BLaER1 treated with 17β-estradiol and CSF1 and Interleukin-3, amounts not matched to agents 10 nM and 100 nM (cell line): ENCODE data around the gene TXNL4B.

Experiments used
- H3K27ac ChIP-seq, 11 experiments: shearing (Covaris generic); formaldehyde crosslinking; 2 replicates each; pipeline ENCODE4 v1.8.1; 2022
- H3K27me3 ChIP-seq, 11 experiments: shearing (Covaris generic); formaldehyde crosslinking; 2 replicates each; pipeline ENCODE4 v1.8.1; 2022
- H3K36me3 ChIP-seq, 11 experiments: shearing (Covaris generic); formaldehyde crosslinking; 2 replicates each; pipeline ENCODE4 v1.8.1; 2022
- H3K4me1 ChIP-seq, 10 experiments: shearing (Covaris generic); formaldehyde crosslinking; 2 replicates each; pipeline ENCODE4 v1.8.1; 2022
- H3K4me2 ChIP-seq, 11 experiments: shearing (Covaris generic); formaldehyde crosslinking; 2 replicates each; pipeline ENCODE4 v1.8.1; 2022
- H3K4me3 ChIP-seq, 10 experiments: shearing (Covaris generic); formaldehyde crosslinking; 2 replicates each; pipeline ENCODE4 v1.8.1; 2022
- H3K9ac ChIP-seq, 11 experiments: shearing (Covaris generic); formaldehyde crosslinking; 2 replicates each; pipeline ENCODE4 v1.8.1; 2022
- H3K9me3 ChIP-seq, 11 experiments: shearing (Covaris generic); formaldehyde crosslinking; replicated peaks in 1 of 11; 2 replicates each; pipeline ENCODE4 v1.8.1; 2022
- H4K20me1 ChIP-seq, 11 experiments: shearing (Covaris generic); formaldehyde crosslinking; 2 replicates each; pipeline ENCODE4 v1.8.1; 2022
- Cebpa-rat ChIP-seq, 11 experiments: shearing (Covaris generic); IDR thresholded peaks; 2 replicates each; pipeline ENCODE4 v1.8.1; 2022

Gene TXNL4B

GRCh38 chr16:72122308-72122707 lies 28.9 kb upstream of the TXNL4B start:
- Histone ChIP-seq H3K9ac (no peak overlapping the region), H3K36me3 (peaks cover 0 to 36% (median 0%) of the 10 kb centered on the region in 11 experiments; a peak in 4 of 22 replicates)
- TF ChIP-seq Cebpa-rat (IDR thresholded peaks at IDR 0.05) = no peak

GRCh38 chr16:72120026-72120425 lies 26.6 kb upstream of the TXNL4B start:
- H3K9ac ChIP-seq = no peak overlapping the region
- TF ChIP-seq Cebpa-rat (IDR thresholded peaks at IDR 0.05) = no peak

More at GRCh38 chr16:72122308-72122707, 28.9 kb upstream of the TXNL4B start:
- Histone ChIP-seq H3K9me3 (no peaks in the 10 kb centered on the region), H3K4me1 (peaks cover 14 to 59% (median 27%) of the 10 kb centered on the region in 10 experiments), H3K4me2 (peak overlapping the region in 1 of 11 experiments; percentile 80; a peak in 1 of 22 replicates), H3K27me3 (no peaks in the 10 kb centered on the region), H3K27ac (no peak overlapping the region), H4K20me1 (no peaks in the 10 kb centered on the region), H3K4me3 (no peak overlapping the region)

GRCh38 chr16:72113616-72113945 lies 20.2 kb upstream of the TXNL4B start:
- Histone ChIP-seq H3K27ac (no peak overlapping the region), H3K4me2 (no peak overlapping the region), H3K36me3 (peaks cover 52 to 70% (median 60%) of the 10 kb centered on the region in 11 experiments), H3K27me3 (no peaks in the 10 kb centered on the region), H3K9me3 (peaks cover 0 to 21% (median 8%) of the 10 kb centered on the region in 11 experiments; a peak in 12 of 22 replicates), H3K4me3 (no peak overlapping the region), H4K20me1 (peaks cover 0 to 24% (median 0%) of the 10 kb centered on the region in 11 experiments; a peak in 9 of 22 replicates), H3K9ac (no peak overlapping the region), H3K4me1 (no peaks in the 10 kb centered on the region)
- TF ChIP-seq Cebpa-rat (IDR thresholded peaks at IDR 0.05) = no peak

More at GRCh38 chr16:72120026-72120425, 26.6 kb upstream of the TXNL4B start:
- H3K4me2 ChIP-seq = no peak overlapping the region
- peaks cover 0 to 41% (median 0%) of the 10 kb centered on the region in 11 experiments; a peak in 4 of 22 replicates for H3K36me3 ChIP-seq
- no peaks in the 10 kb centered on the region for H4K20me1 ChIP-seq
- no peaks in the 10 kb centered on the region for H3K27me3 ChIP-seq
- no peak overlapping the region for H3K27ac ChIP-seq
- H3K9me3 ChIP-seq = peaks cover 0 to 10% (median 4%) of the 10 kb centered on the region in 11 experiments; a peak in 8 of 22 replicates
- H3K4me1 ChIP-seq = peaks cover 5 to 36% (median 9%) of the 10 kb centered on the region in 10 experiments; a peak in 19 of 20 replicates
- H3K4me3 ChIP-seq = no peak overlapping the region

GRCh38 chr16:72112906-72113615 lies 19.6 kb upstream of the TXNL4B start:
- no peak overlapping the region for H3K4me3 ChIP-seq
- peaks cover 57 to 75% (median 66%) of the 10 kb centered on the region in 11 experiments for H3K36me3 ChIP-seq
- TF ChIP-seq Cebpa-rat (IDR thresholded peaks at IDR 0.05) = no peak

GRCh38 chr16:72112452-72112792 lies 19.0 kb upstream of the TXNL4B start:
- H3K4me2 ChIP-seq = no peak overlapping the region
- TF ChIP-seq Cebpa-rat (IDR thresholded peaks at IDR 0.05) = no peak
- H3K4me3 ChIP-seq = no peak overlapping the region
- H3K9ac ChIP-seq = no peak overlapping the region
- H3K4me1 ChIP-seq = no peaks in the 10 kb centered on the region
- H3K9me3 ChIP-seq = peaks cover 0 to 21% (median 8%) of the 10 kb centered on the region in 11 experiments; a peak in 12 of 22 replicates
- no peak overlapping the region for H3K27ac ChIP-seq
- H3K36me3 ChIP-seq = peaks cover 64 to 82% (median 72%) of the 10 kb centered on the region in 11 experiments
- H4K20me1 ChIP-seq = peaks cover 0 to 26% (median 0%) of the 10 kb centered on the region in 11 experiments; a peak in 9 of 22 replicates
- no peaks in the 10 kb centered on the region for H3K27me3 ChIP-seq

More at GRCh38 chr16:72112906-72113615, 19.6 kb upstream of the TXNL4B start:
- H3K9me3 ChIP-seq = peaks cover 0 to 21% (median 8%) of the 10 kb centered on the region in 11 experiments; a peak in 12 of 22 replicates
- no peaks in the 10 kb centered on the region for H3K27me3 ChIP-seq
- H3K27ac ChIP-seq = no peak overlapping the region
- no peaks in the 10 kb centered on the region for H3K4me1 ChIP-seq
- H3K4me2 ChIP-seq = no peak overlapping the region
- peaks cover 0 to 26% (median 0%) of the 10 kb centered on the region in 11 experiments; a peak in 9 of 22 replicates for H4K20me1 ChIP-seq
- H3K9ac ChIP-seq = no peak overlapping the region

- Histone ChIP-seq H3K9ac (no peak overlapping the region), H3K9me3 (peaks cover 0 to 21% (median 8%) of the 10 kb centered on the region in 11 experiments; a peak in 12 of 22 replicates), H3K4me1 (no peaks in the 10 kb centered on the region), H3K27ac (no peak overlapping the region), H3K4me3 (no peak overlapping the region), H4K20me1 (peaks cover 0 to 26% (median 0%) of the 10 kb centered on the region in 11 experiments; a peak in 9 of 22 replicates), H3K27me3 (no peaks in the 10 kb centered on the region), H3K36me3 (peaks cover 70 to 87% (median 78%) of the 10 kb centered on the region in 11 experiments), H3K4me2 (no peak overlapping the region)
- TF ChIP-seq Cebpa-rat (IDR thresholded peaks at IDR 0.05) = no peak
These were observed 18.4 kb upstream of the TXNL4B start for GRCh38 chr16:72111657-72112451.

- H4K20me1 ChIP-seq = peaks cover 0 to 26% (median 0%) of the 10 kb centered on the region in 11 experiments; a peak in 9 of 22 replicates
- H3K9me3 ChIP-seq = peaks cover 0 to 20% (median 8%) of the 10 kb centered on the region in 11 experiments; a peak in 12 of 22 replicates
- no peak overlapping the region for H3K9ac ChIP-seq
- TF ChIP-seq Cebpa-rat (IDR thresholded peaks at IDR 0.05) = no peak
- H3K4me3 ChIP-seq = no peak overlapping the region
- peaks cover 79 to 96% (median 87%) of the 10 kb centered on the region in 11 experiments for H3K36me3 ChIP-seq
- no peaks in the 10 kb centered on the region for H3K27me3 ChIP-seq
- no peak overlapping the region for H3K4me2 ChIP-seq
- H3K4me1 ChIP-seq = no peaks in the 10 kb centered on the region
- no peak overlapping the region for H3K27ac ChIP-seq
These were observed 17.5 kb upstream of the TXNL4B start for GRCh38 chr16:72110662-72111615.

GRCh38 chr16:72109966-72110530 lies 16.6 kb upstream of the TXNL4B start:
- no peaks in the 10 kb centered on the region for H3K4me1 ChIP-seq
- H4K20me1 ChIP-seq = peaks cover 0 to 29% (median 0%) of the 10 kb centered on the region in 11 experiments; a peak in 9 of 22 replicates
- H3K4me2 ChIP-seq = no peak overlapping the region
- H3K9me3 ChIP-seq = peaks cover 0 to 11% (median 6%) of the 10 kb centered on the region in 11 experiments; a peak in 11 of 22 replicates
- H3K4me3 ChIP-seq = no peak overlapping the region
- no peak overlapping the region for H3K9ac ChIP-seq
- TF ChIP-seq Cebpa-rat (IDR thresholded peaks at IDR 0.05) = no peak
- peaks cover 88 to 100% (median 96%) of the 10 kb centered on the region in 11 experiments for H3K36me3 ChIP-seq
- H3K27me3 ChIP-seq = no peaks in the 10 kb centered on the region
- no peak overlapping the region for H3K27ac ChIP-seq
